Measurements from ENCODE around the gene LETM1. TPM values are rescaled to one million over a fixed set of nuclear protein-coding genes. Genes with fewer than 3 reads are reported as not detected.
A peak's percentile ranks its signal among the peaks of the same experiment; 100 is the strongest.

LETM1 gene
- total and polyA plus RNA-seq, 2 of the 13 experiments (the other 11 are each of a cell fraction or from before 2014, with no cell fraction given): 9.7 to 41.6 TPM

GRCh38 chr4:1779588-1780382 lies 76.2 kb downstream of the LETM1 start (continued):
- TF ChIP-seq AKNA (CRISPR knock-in tag; IDR thresholded peaks at IDR 0.05; ENCODE audit: borderline replicate concordance) (no peak), KLF13 (CRISPR knock-in tag; IDR thresholded peaks at IDR 0.05) (no peak), KLF16 (CRISPR knock-in tag; IDR thresholded peaks at IDR 0.05) (peak in 1 of 2 experiments; percentile 52; a peak in 1 of 4 replicates), ZNF143 (CRISPR knock-in tag; IDR thresholded peaks at IDR 0.05) (peak; percentile 72), HMG20A (CRISPR knock-in tag; IDR thresholded peaks at IDR 0.05; ENCODE audit: borderline replicate concordance) (no peak), ZKSCAN5 (CRISPR knock-in tag; IDR thresholded peaks at IDR 0.05) (no peak), PTBP1 (IDR thresholded peaks at IDR 0.05; ENCODE audit: low read depth, low read length, poor library complexity, severe bottlenecking) (peak; percentile 76), ZBTB10 (CRISPR knock-in tag; IDR thresholded peaks at IDR 0.05; ENCODE audit: borderline replicate concordance) (peak; percentile 99), ZSCAN5A (CRISPR knock-in tag; IDR thresholded peaks at IDR 0.05; ENCODE audit: borderline replicate concordance) (peak; percentile 85; the same call in 1 of the 2 replicates), ZNF678 (CRISPR knock-in tag; IDR thresholded peaks at IDR 0.05) (no peak; the same call in 1 of the 2 replicates), ETV5 (CRISPR knock-in tag; IDR thresholded peaks at IDR 0.05; ENCODE audit: borderline replicate concordance) (peak; percentile 33; the same call in 1 of the 2 replicates), KAT8 (CRISPR knock-in tag; IDR thresholded peaks at IDR 0.05) (peak; percentile 79), ZKSCAN1 (IDR thresholded peaks at IDR 0.05; ENCODE audit: low read length) (no peak), WIZ (CRISPR knock-in tag; IDR thresholded peaks at IDR 0.05) (no peak), ZNF33A (CRISPR knock-in tag; IDR thresholded peaks at IDR 0.05; ENCODE audit: borderline replicate concordance) (no peak), TFDP1 (CRISPR knock-in tag; IDR thresholded peaks at IDR 0.05; ENCODE audit: borderline replicate concordance) (peak; percentile 65; the same call in 1 of the 2 replicates), ZNF724P (CRISPR knock-in tag; IDR thresholded peaks at IDR 0.05; ENCODE audit: borderline replicate concordance) (no peak), IRX3 (CRISPR knock-in tag; IDR thresholded peaks at IDR 0.05; ENCODE audit: borderline replicate concordance, low read depth) (0 out of 2 replicates have a peak, but pooled peaks have one; percentile 67), HOXA5 (CRISPR knock-in tag; IDR thresholded peaks at IDR 0.05) (peak; percentile 25; the same call in 1 of the 2 replicates)
